Transverse colon (tissue), 4 donors: ENCODE data around the gene SIDT2. TPM values are rescaled to one million over a fixed set of nuclear protein-coding genes. Genes with fewer than 3 reads are reported as not detected.

Experiments used
- DNase-seq: peaks from one replicate; pipeline ENCODE4 v3.0.0-alpha.2; 2019
- H3K27ac ChIP-seq, 4 donors: fragments of 200-600 bp; sonication (generic); 2 replicates each; pipeline ENCODE4 v1.5.1; 2016 to 2018; ENCODE audit warnings: inconsistent platforms in 4 of 4
- H3K27me3 ChIP-seq: fragments of 200-600 bp; sonication (generic); 2 replicates; pipeline ENCODE4 v1.5.1; 2017; ENCODE audit warnings: inconsistent platforms
- H3K36me3 ChIP-seq, 4 donors: fragments of 200-600 bp; sonication (generic); 2 replicates each; pipeline ENCODE4 v1.5.1; 2017 to 2019; ENCODE audit warnings: inconsistent platforms in 4 of 4
- H3K4me1 ChIP-seq, 4 donors: fragments of 200-600 bp; sonication (generic); 2 replicates each; pipeline ENCODE4 v1.5.1; 2017 to 2020; ENCODE audit warnings: inconsistent platforms in 4 of 4
- H3K4me3 ChIP-seq, 4 donors: fragments of 200-600 bp; sonication (generic); 1 replicate in 1 of 4; 2 replicates in 3 of 4; pipeline versions ENCODE4 v1.5.1 to v1.6.1; 2017 to 2019; ENCODE audit warnings: inconsistent platforms in 4 of 4
- H3K9me3 ChIP-seq, 2 donors: fragments of 200-600 bp; sonication (generic); 2 replicates each; pipeline ENCODE4 v1.5.1; 2017 to 2019; ENCODE audit warnings: inconsistent platforms in 2 of 2
- EP300 ChIP-seq: sonication (generic); formaldehyde crosslinking; IDR thresholded peaks from one replicate; pipeline ENCODE4 v1.6.1; 2017; ENCODE audit warnings: antibody characterized with exemption, low read depth
- POLR2A ChIP-seq: fragments of 450-650 bp; IDR thresholded peaks from one replicate; pipeline ENCODE4 v1.6.1; 2016; ENCODE audit warnings: antibody characterized with exemption, mild to moderate bottlenecking, moderate library complexity
- POLR2AphosphoS5 ChIP-seq, 3 donors: sonication (generic); formaldehyde crosslinking; IDR thresholded peaks; one replicate each; pipeline ENCODE4 v1.6.1; 2016; ENCODE audit warnings: antibody characterized with exemption in 3 of 3
- WGBS, 2 donors: methylation state at CpG; one replicate each; pipeline ENCODE4 v1.1.5; 2018; ENCODE audit warnings: low coverage in 1 of 2; 5-methylcytosine and 5-hydroxymethylcytosine counted together
- in situ Hi-C, 4 donors: fragments of 200-750 bp; cut with MboI; loops; one replicate each; pipeline versions ENCODE4 v1.15.0 to v1.15.1; 2017; ENCODE audit warnings: low sequenced_read_pairs in 3 of 4, low pct_ligation_motif_present in 1 of 4, low pct_unique_long_range_greater_than_20kb in 1 of 4
- intact Hi-C: fragments of 100-400 bp; cut with DNase I; formaldehyde crosslinking; loops from one replicate; pipeline ENCODE4 v1.15.1; 2023; ENCODE audit warnings: low total_unique reads
- total RNA-seq, 4 donors: library from RNA; depleted of rRNA; stranded (reverse); fragments of >200 nt; gene quantifications; one replicate each; pipeline ENCODE4 v1.1.0, GENCODE V29; 2016
- TF ChIP-seq, protein P1 (sequence below), 5 experiments: fragments of 200-600 bp in 3 of 5; fragments of 450-650 bp in 2 of 5; sonication (generic) in 3 of 5; IDR thresholded peaks; 1 replicate in 2 of 5; 2 replicates in 3 of 5; pipeline ENCODE4 v1.5.1; 2016 to 2017; ENCODE audit warnings: antibody characterized with exemption in 5 of 5, inconsistent platforms in 3 of 5, mild to moderate bottlenecking in 2 of 5, moderate library complexity in 1 of 5

SIDT2 gene
- total RNA-seq, 4 donors from 2014 or later, result 68.1 to 95.0 (median 78.2) TPM

GRCh38 chr11:117194267-117194666, 15.7 kb downstream of the SIDT2 start:
- H3K36me3 ChIP-seq, result peaks cover 0 to 18% (median 3%) of the 10 kb centered on the region in 4 donors
- intact Hi-C loops, result no loop called here
- peaks cover 11 to 30% (median 25%) of the 10 kb centered on the region in 4 donors for H3K4me1 ChIP-seq
- TF ChIP-seq EP300 (no peak), POLR2AphosphoS5 (IDR thresholded peaks at IDR 0.05) (no peak), POLR2A (no peak)
- TF ChIP-seq, protein P1, sequence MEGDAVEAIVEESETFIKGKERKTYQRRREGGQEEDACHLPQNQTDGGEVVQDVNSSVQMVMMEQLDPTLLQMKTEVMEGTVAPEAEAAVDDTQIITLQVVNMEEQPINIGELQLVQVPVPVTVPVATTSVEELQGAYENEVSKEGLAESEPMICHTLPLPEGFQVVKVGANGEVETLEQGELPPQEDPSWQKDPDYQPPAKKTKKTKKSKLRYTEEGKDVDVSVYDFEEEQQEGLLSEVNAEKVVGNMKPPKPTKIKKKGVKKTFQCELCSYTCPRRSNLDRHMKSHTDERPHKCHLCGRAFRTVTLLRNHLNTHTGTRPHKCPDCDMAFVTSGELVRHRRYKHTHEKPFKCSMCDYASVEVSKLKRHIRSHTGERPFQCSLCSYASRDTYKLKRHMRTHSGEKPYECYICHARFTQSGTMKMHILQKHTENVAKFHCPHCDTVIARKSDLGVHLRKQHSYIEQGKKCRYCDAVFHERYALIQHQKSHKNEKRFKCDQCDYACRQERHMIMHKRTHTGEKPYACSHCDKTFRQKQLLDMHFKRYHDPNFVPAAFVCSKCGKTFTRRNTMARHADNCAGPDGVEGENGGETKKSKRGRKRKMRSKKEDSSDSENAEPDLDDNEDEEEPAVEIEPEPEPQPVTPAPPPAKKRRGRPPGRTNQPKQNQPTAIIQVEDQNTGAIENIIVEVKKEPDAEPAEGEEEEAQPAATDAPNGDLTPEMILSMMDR (IDR thresholded peaks at IDR 0.05), result no peak
- DNase-seq, result no peak
- no peak overlapping the region for H3K4me3 ChIP-seq
- in situ Hi-C loops, result no loop called here
- 86% methylated on average over 1 to 4 of the region's 5 CpGs for WGBS, 2 donors
- H3K27ac ChIP-seq, result peak overlapping the region in 1 of 4 donors; percentile 29
- H3K9me3 ChIP-seq, result no peaks in the 10 kb centered on the region
- no peaks in the 10 kb centered on the region for H3K27me3 ChIP-seq

DNA sequence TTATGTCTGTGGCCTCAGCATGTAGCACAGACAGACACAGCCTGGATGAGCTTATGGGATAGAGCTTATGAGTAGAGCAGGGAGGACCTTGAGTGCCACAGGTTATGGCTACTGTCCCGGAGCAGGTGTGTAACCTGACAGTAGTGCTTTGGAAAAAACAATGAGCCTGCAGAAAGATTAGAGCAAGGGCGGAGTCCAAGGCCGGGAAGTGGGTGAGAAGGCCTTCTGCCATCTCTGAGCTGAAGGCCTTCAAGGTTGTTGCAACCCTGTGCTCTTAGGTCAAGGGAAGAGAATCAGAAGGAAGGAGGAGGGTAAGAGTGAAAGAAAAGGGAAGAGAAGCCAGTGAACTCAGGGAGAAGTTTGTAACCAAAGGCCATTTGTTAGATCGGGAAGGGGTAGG, 16.7 kb downstream of the SIDT2 start:
- WGBS, 2 donors, result 39 to 57% methylated on average over 3 to 4 of the region's 4 CpGs
- no peak for TF ChIP-seq EP300
- TF ChIP-seq POLR2A, result peak; percentile 37
- Histone ChIP-seq H3K27me3 (no peaks in the 10 kb centered on the region), H3K4me1 (peaks cover 11 to 30% (median 25%) of the 10 kb centered on the region in 4 donors), H3K4me3 (no peak overlapping the region), H3K36me3 (peaks cover 0 to 17% (median 1%) of the 10 kb centered on the region in 4 donors), H3K27ac (peak overlapping the region in 2 of 4 donors; percentile 29 to 32), H3K9me3 (no peaks in the 10 kb centered on the region)
- intact Hi-C loops (no loop called here), in situ Hi-C loops (no loop called here)
- DNase-seq, result peak; percentile 53

- H3K4me3 ChIP-seq, result no peak overlapping the region
- H3K27me3 ChIP-seq, result no peaks in the 10 kb centered on the region
- H3K4me1 ChIP-seq, result peaks cover 11 to 30% (median 25%) of the 10 kb centered on the region in 4 donors
- intact Hi-C loops, result no loop called here
- DNase-seq, result no peak
- no peaks in the 10 kb centered on the region for H3K9me3 ChIP-seq
- TF ChIP-seq EP300 (no peak), POLR2AphosphoS5 (IDR thresholded peaks at IDR 0.05) (no peak), POLR2A (no peak)
- TF ChIP-seq, protein P1 (IDR thresholded peaks at IDR 0.05), result no peak
- WGBS, 2 donors, result 80 to 89% methylated on average over 6 to 19 of the region's 19 CpGs
- H3K27ac ChIP-seq, result peak overlapping the region in 2 of 4 donors; percentile 29 to 32
- in situ Hi-C loops, result no loop called here
- H3K36me3 ChIP-seq, result peaks cover 0 to 12% (median 0%) of the 10 kb centered on the region in 4 donors
These were observed 17.2 kb downstream of the SIDT2 start for GRCh38 chr11:117195761-117196160.

- intact Hi-C loops, result no loop called here
- DNase-seq, result no peak
- TF ChIP-seq, protein P1 (IDR thresholded peaks at IDR 0.05), result no peak
- TF ChIP-seq POLR2AphosphoS5 (IDR thresholded peaks at IDR 0.05), result no peak
- TF ChIP-seq POLR2A, result no peak
- TF ChIP-seq EP300, result no peak
- WGBS, 2 donors, result 75 to 80% methylated on average over 4 to 7 of the region's 7 CpGs
- Histone ChIP-seq H3K36me3 (peaks cover 0 to 11% (median 0%) of the 10 kb centered on the region in 4 donors), H3K27me3 (no peaks in the 10 kb centered on the region), H3K27ac (peak overlapping the region; percentile 84 to 96 (median 88)), H3K4me3 (no peak overlapping the region), H3K4me1 (peaks cover 11 to 38% (median 25%) of the 10 kb centered on the region in 4 donors), H3K9me3 (no peaks in the 10 kb centered on the region)
- in situ Hi-C loops, result no loop called here
These were observed 18.5 kb downstream of the SIDT2 start for GRCh38 chr11:117197006-117197405.
